ENCODE measurements around the gene PHF2.

- no peak for TF ChIP-seq POLR2A (IDR thresholded peaks at IDR 0.05)
- no peak for TF ChIP-seq CTCF (IDR thresholded peaks at IDR 0.05)
Measured at GRCh38 chr9:93598647-93599241, 22.4 kb downstream of the PHF2 start.
